ENCODE data around the gene SYCE3.
A peak's percentile ranks its signal among the peaks of the same experiment; 100 is the strongest.
"Not testable (repeated sequence)": the region's sequence is repeated elsewhere in the genome, so short reads cannot be mapped to it uniquely, and the experiment has no call there.

The SYCE3 gene, protein sequence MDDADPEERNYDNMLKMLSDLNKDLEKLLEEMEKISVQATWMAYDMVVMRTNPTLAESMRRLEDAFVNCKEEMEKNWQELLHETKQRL

DNA sequence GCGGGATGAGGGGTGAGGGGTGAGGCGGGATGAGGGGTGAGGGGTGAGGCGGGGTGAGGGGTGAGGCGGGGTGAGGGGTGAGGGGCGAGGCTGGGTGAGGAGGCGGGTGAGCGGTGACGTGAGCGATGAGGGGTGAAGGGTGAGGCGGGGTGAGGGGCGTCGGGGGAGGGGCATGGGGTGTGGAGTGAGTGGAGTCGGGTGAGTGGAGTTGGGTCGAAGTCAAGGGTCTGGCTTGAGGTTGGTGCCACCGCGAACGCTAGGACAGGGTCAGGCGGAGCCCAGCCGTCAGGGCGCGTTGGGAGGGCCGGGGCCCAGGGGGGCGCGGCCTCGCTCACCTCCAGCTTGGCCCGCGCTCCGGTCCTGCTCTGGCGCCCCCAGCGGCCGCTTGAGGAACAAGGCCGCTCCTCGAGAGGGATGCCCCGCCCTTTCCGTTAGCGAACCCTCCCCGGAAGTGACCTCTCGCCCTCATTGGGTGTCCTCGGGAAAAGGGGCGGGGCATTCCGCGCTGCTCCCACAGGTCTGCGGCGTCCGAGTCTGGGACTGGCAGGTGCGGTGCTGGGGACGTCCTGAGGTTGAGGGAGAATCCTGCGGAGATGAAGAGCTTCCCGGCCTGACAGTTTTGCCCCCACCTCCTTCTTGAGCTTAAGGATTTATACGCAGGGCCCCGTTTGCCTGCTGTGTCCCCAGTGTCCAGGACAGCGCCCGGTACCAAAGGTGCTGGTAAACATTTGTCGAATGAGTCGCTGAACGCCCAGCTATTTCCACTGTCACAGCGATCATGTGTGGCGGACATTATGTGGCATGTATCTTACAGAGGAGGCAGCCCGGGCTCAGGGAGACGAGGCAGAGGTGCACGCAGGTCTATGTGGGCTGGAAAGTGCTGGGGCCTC lies at the start of gene SYCE3:
Gene SYCE3 (minus strand): TSS at position 397 of the 890 bp plus-strand sequence. CDS start 6,514 bp downstream, outside the sequence.
- DNase-seq (ENCODE audit: insufficient read length, low spot score) (peak; percentile 70), FAIRE-seq (peak; percentile 15)
- TF ChIP-seq POLR2A (IDR thresholded peaks at IDR 0.05; ENCODE audit: low read depth, low read length): peak; percentile 19; the same call in 1 of the 2 replicates

DNA sequence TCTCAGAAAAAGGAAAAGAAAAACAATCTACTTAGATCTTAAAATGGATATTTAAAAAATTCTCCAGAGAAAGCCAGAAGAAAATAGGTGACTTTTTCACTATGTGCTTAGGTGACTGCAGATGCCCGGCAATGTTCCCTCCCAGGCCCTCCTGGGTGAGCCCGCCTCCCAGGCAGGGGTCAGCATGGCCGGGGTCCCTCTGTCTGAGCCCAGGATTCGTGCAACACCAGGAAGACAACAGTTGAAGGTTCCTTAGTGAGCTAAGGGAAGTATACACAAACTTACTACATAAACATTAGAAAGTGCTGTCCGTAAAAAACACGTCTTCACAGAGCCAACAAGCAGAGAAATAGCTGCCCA lies 49.4 kb upstream of the SYCE3 start:
- TF ChIP-seq POLR2A (IDR thresholded peaks at IDR 0.05; ENCODE audit: low read depth, low read length): no peak
- DNase-seq (ENCODE audit: insufficient read length, low spot score) (no peak), FAIRE-seq (no peak)

GRCh38 chr22:50611341-50612060 lies 48.8 kb upstream of the SYCE3 start:
- FAIRE-seq: no peak
- DNase-seq (ENCODE audit: insufficient read length, low spot score): no peak

DNA sequence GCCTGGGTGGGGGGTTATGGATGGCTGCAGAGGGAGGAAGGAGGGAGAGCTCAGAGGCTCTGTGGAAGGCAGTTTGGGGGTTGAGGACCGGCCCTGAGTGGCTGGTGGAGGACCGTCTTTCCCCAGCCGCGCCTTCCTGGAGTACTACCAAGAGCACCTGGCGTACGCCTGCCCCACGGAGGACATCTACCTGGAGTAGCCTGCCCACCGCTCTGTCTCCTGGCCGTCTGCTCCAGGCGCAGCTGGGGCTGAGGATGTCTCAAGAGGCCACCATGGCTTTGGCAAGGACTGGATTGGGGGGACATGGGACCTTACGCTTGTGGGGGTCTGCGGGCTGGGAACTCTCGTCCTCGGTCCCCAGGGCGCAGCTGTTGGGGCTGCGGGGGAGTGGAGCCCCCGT lies 47.9 kb upstream of the SYCE3 start:
- no peak for TF ChIP-seq POLR2A (IDR thresholded peaks at IDR 0.05; ENCODE audit: low read depth, low read length)
- DNase-seq (ENCODE audit: insufficient read length, low spot score) (no peak), FAIRE-seq (no peak)

More at GRCh38 chr22:50611341-50612060, 48.8 kb upstream of the SYCE3 start:
- TF ChIP-seq POLR2A (IDR thresholded peaks at IDR 0.05; ENCODE audit: low read depth, low read length): no peak

DNA sequence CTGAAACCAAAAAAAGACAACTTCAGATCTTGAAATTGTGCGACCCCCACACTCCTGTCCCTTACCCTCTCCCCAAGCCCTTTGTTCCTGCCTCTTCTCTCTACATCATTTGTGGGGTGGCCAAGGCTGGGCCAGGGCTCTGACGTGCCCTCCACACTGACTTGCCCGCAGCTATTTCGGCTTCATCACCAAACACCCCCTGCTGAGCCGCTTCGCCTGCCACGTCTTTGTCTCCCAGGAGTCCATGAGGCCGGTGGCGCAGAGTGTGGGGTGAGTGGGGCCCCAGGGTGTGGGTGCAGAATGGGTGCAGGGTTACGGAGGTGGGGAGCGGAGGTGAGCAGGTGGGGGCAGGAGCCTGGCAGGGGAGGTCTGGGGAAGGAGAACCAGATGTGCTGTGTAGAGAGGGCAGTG lies 47.3 kb upstream of the SYCE3 start:
- no peak for DNase-seq (ENCODE audit: insufficient read length, low spot score)
- TF ChIP-seq POLR2A (IDR thresholded peaks at IDR 0.05; ENCODE audit: low read depth, low read length): no peak
- no peak for FAIRE-seq

DNA sequence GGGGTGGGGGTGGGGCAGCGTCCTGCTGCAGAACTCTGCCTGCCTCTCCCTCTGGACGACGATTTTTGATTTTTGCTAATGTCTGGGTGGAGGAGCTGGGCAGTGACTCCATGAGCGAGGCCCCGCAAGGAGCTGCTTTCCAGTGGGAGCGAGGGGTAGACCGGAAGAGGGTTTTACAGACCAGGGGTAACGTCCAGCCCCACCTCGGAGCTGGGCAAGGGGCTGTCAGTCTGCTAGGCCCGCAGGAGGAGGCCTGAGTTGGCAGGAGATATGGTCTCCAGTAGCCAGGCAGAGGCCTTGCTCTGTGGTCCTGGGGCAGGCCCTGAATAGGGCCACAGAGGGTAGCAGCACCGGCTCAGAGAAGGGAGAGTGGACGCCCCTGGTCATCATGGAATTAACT lies 46.9 kb upstream of the SYCE3 start:
- DNase-seq (ENCODE audit: insufficient read length, low spot score) (no peak), FAIRE-seq (no peak)
- TF ChIP-seq POLR2A (IDR thresholded peaks at IDR 0.05; ENCODE audit: low read depth, low read length): no peak

GRCh38 chr22:50608996-50609395 lies 46.3 kb upstream of the SYCE3 start:
- TF ChIP-seq POLR2A (IDR thresholded peaks at IDR 0.05; ENCODE audit: low read depth, low read length): no peak
- FAIRE-seq: no peak
- no peak for DNase-seq (ENCODE audit: insufficient read length, low spot score)

- not testable (repeated sequence) for FAIRE-seq; DNase-seq (ENCODE audit: insufficient read length, low spot score)
Observed at GRCh38 chr22:50608058-50608840, 45.5 kb upstream of the SYCE3 start.

DNA sequence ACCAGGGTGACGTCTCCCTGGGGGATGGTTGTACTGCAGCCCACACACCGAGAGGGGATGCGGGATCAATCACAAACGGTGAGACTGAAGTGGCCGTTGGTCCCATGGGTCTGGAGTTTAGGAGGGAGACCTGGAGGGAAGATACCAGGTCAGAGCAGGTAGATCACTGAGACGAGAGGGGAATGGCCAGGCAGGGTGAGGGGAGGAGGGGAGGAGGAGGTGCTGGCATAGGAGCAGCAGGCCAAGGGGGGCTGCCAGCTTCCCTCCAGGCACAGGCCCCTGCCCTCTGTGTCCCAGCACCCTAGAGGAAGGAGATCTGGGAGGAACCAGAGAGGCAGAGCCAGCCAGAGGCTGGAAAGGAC lies 44.9 kb upstream of the SYCE3 start:
- no peak for TF ChIP-seq POLR2A (IDR thresholded peaks at IDR 0.05; ENCODE audit: low read depth, low read length)
- DNase-seq (ENCODE audit: insufficient read length, low spot score) (no peak), FAIRE-seq (no peak)

- DNase-seq (ENCODE audit: insufficient read length, low spot score): no peak
- FAIRE-seq: no peak
- no peak for TF ChIP-seq POLR2A (IDR thresholded peaks at IDR 0.05; ENCODE audit: low read depth, low read length)
Observed at GRCh38 chr22:50606946-50607658, 44.4 kb upstream of the SYCE3 start.

GRCh38 chr22:50606165-50606945 lies 43.6 kb upstream of the SYCE3 start:
- DNase-seq (ENCODE audit: insufficient read length, low spot score) (no peak), FAIRE-seq (no peak)
- no peak for TF ChIP-seq POLR2A (IDR thresholded peaks at IDR 0.05; ENCODE audit: low read depth, low read length)

GRCh38 chr22:50605613-50606074 lies 42.9 kb upstream of the SYCE3 start:
- TF ChIP-seq POLR2A (IDR thresholded peaks at IDR 0.05; ENCODE audit: low read depth, low read length): no peak
- no peak for DNase-seq (ENCODE audit: insufficient read length, low spot score)
- FAIRE-seq: no peak

Data from H54 (cell line).